K562 (cell line): ENCODE measurements around the gene MALAT1. TPM values are rescaled to one million over a fixed set of nuclear protein-coding genes. Genes with fewer than 3 reads are reported as not detected.
A peak's percentile ranks its signal among the peaks of the same experiment; 100 is the strongest.

Experiments used
- CC2D1A ChIP-seq: fragments of 450-650 bp; IDR thresholded peaks from 2 replicates; pipeline ENCODE4 v1.6.1; 2017; ENCODE audit warnings: mild to moderate bottlenecking
- CHCHD3 ChIP-seq: fragments of 250-450 bp; sonication (Bioruptor Pico); IDR thresholded peaks from 2 replicates; pipeline ENCODE4 v2.1.2; 2022; ENCODE audit warnings: mild to moderate bottlenecking
- ELF1 ChIP-seq: fragments of 200-800 bp; sonication (Bioruptor generic); IDR thresholded peaks from 2 replicates; pipeline ENCODE4 v1.6.1; 2016; ENCODE audit warnings: missing genetic modification characterization, missing compliant biosample characterization
- EWSR1 ChIP-seq: fragments of 450-650 bp; IDR thresholded peaks from 2 replicates; pipeline ENCODE4 v1.6.1; 2018; ENCODE audit warnings: borderline replicate concordance, mild to moderate bottlenecking, low read depth, moderate library complexity; ENCODE audit not compliant: partially characterized antibody
- FIP1L1 ChIP-seq: fragments of 200-400 bp; formaldehyde crosslinking; IDR thresholded peaks from 2 replicates; pipeline ENCODE4 v1.6.1; 2018; ENCODE audit warnings: mild to moderate bottlenecking, low read depth, low read length; ENCODE audit not compliant: poor library complexity, severe bottlenecking
- MTA3 ChIP-seq: fragments of 450-650 bp; formaldehyde crosslinking; IDR thresholded peaks from 2 replicates; pipeline ENCODE4 v1.6.1; 2017; ENCODE audit warnings: mild to moderate bottlenecking, borderline replicate concordance
- NFE2 ChIP-seq: IDR thresholded peaks from 2 replicates; pipeline ENCODE4 v1.6.1; 2014; ENCODE audit warnings: antibody characterized with exemption, low read depth
- NUFIP1 ChIP-seq: fragments of 450-650 bp; IDR thresholded peaks from 2 replicates; pipeline ENCODE4 v1.6.1; 2018; ENCODE audit not compliant: partially characterized antibody
- PHB2 ChIP-seq: fragments of 450-650 bp; IDR thresholded peaks from 2 replicates; pipeline ENCODE4 v1.6.1; 2017; ENCODE audit warnings: low read depth
- PTBP1 ChIP-seq: fragments of 200-400 bp; formaldehyde crosslinking; IDR thresholded peaks from 2 replicates; pipeline ENCODE4 v1.6.1; 2017; ENCODE audit warnings: low read depth, low read length
- SMAD3 ChIP-seq: fragments of 450-650 bp; formaldehyde crosslinking; conservative IDR thresholded peaks from 2 replicates; pipeline ENCODE4 v1.4.0; 2020; ENCODE audit warnings: mild to moderate bottlenecking
- SMARCE1 ChIP-seq: fragments of 450-650 bp; IDR thresholded peaks from 2 replicates; pipeline ENCODE4 v1.7.1; 2016; ENCODE audit warnings: mild to moderate bottlenecking
- SREBF2 ChIP-seq: sonication (generic); formaldehyde crosslinking; IDR thresholded peaks from 2 replicates; pipeline ENCODE4 v1.4.0; 2020; ENCODE audit warnings: mild to moderate bottlenecking, missing genetic modification reagents
- TAF9B ChIP-seq: fragments of 450-650 bp; IDR thresholded peaks from 2 replicates; pipeline ENCODE4 v1.6.1; 2018; ENCODE audit warnings: mild to moderate bottlenecking; ENCODE audit not compliant: partially characterized antibody
- U2AF1 ChIP-seq: fragments of 200-400 bp; formaldehyde crosslinking; optimal IDR thresholded peaks from 2 replicates; pipeline ENCODE3; 2017; ENCODE audit warnings: mild to moderate bottlenecking, low read depth, low read length, moderate library complexity
- ZC3H11A ChIP-seq: IDR thresholded peaks from 2 replicates; pipeline ENCODE4 v1.6.1; 2012; ENCODE audit warnings: low read depth, low read length, improper control_type of control experiment
- ZC3H8 ChIP-seq: fragments of 450-650 bp; IDR thresholded peaks from 2 replicates; pipeline ENCODE4 v1.6.1; 2017
- ZFP36 ChIP-seq: fragments of 150-350 bp; IDR thresholded peaks from 2 replicates; pipeline ENCODE4 v1.6.1; 2018; ENCODE audit warnings: low read length, low read depth; ENCODE audit not compliant: partially characterized antibody
- ZNF253 ChIP-seq: fragments of 250-450 bp; sonication (Bioruptor Pico); conservative IDR thresholded peaks from 2 replicates; pipeline ENCODE4 v1.6.1; 2021; ENCODE audit warnings: mild to moderate bottlenecking
- ZNF586 ChIP-seq: fragments of 450-650 bp; formaldehyde crosslinking; conservative IDR thresholded peaks from 2 replicates; pipeline ENCODE4 v1.4.0; 2020; ENCODE audit warnings: mild to moderate bottlenecking, moderate library complexity
- ZNF77 ChIP-seq: fragments of 250-450 bp; sonication (Bioruptor Pico); IDR thresholded peaks from 2 replicates; pipeline ENCODE4 v1.5.0; 2020
- polyA plus RNA-seq, 8 experiments: library from polyadenylated mRNA; depleted of rRNA in 4 of 8; stranded (reverse) in 5 of 8; unstranded in 3 of 8; fragments of >200 nt; fragmentation: Nextera tagmentation in 2 of 8; fragmentation: Illumina TruSeq in 1 of 8; extraction: Ambion mirVana in 2 of 8; extraction: Trizol in 1 of 8; gene quantifications; 2 replicates each; pipeline versions ENCODE4 v1.2.1 to v1.2.3, GENCODE V29; 2011 to 2014; ENCODE audit warnings: inconsistent platforms in 1 of 8, missing spikeins in 1 of 8
- total RNA-seq, 7 experiments: library from RNA; depleted of rRNA in 6 of 7; stranded (reverse); fragments of >200 nt in 6 of 7; fragmentation: Illumina TruSeq in 2 of 7; extraction: Trizol in 2 of 7; gene quantifications; 2 replicates each; pipeline versions ENCODE4 v1.2.1 to v1.2.3, GENCODE V29; 2011 to 2021; ENCODE audit warnings: low replicate concordance in 1 of 7
- TF ChIP-seq, protein P1 (sequence below): fragments of 450-650 bp; formaldehyde crosslinking; IDR thresholded peaks from 2 replicates; pipeline ENCODE4 v1.4.0; 2022; ENCODE audit warnings: missing genetic modification characterization
- TF ChIP-seq, protein P2 (sequence below): fragments of 450-650 bp; IDR thresholded peaks from 2 replicates; pipeline ENCODE4 v1.6.1; 2018; ENCODE audit warnings: mild to moderate bottlenecking, low read depth; ENCODE audit not compliant: partially characterized antibody
- TF ChIP-seq, protein P3 (sequence below): fragments of 450-650 bp; conservative IDR thresholded peaks from 2 replicates; pipeline ENCODE4 v1.6.1; 2016; ENCODE audit warnings: missing genetic modification characterization, low read depth, mild to moderate bottlenecking, control low read depth, missing compliant biosample characterization
- TF ChIP-seq, protein P4 (sequence below): sonication (generic); formaldehyde crosslinking; IDR thresholded peaks from 2 replicates; pipeline ENCODE4 v1.8.0; 2022; ENCODE audit warnings: mild to moderate bottlenecking, missing genetic modification reagents

Gene MALAT1
- total and polyA plus RNA-seq, 9 of the 15 experiments (the other 6 are each of a cell fraction or from before 2014, with no cell fraction given) = 363 to 8,715 (median 2,351) TPM

DNA sequence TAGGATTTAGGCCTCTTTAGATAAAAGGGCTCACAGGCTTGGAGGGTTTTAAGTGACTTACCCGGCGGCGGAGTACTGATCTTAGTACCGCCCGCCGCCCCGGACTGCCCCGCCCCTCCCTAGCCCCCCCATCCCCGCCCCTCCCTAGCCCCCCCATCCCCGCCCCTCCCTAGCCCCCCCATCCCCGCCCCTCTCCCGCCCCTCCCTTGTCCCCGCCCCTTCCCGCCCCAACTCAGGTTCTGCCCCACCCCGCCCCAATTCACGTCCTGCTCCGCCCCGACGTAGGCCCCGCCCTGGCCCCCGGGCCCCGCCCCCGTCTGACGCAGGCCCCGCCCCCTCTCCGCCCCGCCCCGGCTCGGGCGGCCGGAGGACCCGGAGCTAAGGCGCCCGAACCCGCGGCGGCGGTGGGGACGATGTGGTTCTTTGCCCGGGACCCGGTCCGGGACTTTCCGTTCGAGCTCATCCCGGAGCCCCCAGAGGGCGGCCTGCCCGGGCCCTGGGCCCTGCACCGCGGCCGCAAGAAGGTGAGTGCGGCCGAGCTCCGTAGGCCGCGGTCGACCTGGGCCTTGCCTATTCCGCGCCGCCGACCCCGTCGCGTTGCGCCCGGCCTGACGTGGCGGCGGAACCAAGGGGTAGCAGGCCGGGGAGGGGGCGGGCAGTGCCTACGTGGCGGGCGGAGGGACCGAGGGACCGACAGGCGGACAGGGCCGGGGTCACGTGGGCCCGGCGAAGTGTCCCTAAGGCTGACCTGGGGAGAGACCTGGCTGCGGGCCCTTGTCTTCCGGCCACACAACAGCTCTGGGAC lies 26.1 kb downstream of the MALAT1 start, which contains the start of gene SCYL1 (continued):
- TF ChIP-seq MTA3 = no peak
- TF ChIP-seq, protein P1, sequence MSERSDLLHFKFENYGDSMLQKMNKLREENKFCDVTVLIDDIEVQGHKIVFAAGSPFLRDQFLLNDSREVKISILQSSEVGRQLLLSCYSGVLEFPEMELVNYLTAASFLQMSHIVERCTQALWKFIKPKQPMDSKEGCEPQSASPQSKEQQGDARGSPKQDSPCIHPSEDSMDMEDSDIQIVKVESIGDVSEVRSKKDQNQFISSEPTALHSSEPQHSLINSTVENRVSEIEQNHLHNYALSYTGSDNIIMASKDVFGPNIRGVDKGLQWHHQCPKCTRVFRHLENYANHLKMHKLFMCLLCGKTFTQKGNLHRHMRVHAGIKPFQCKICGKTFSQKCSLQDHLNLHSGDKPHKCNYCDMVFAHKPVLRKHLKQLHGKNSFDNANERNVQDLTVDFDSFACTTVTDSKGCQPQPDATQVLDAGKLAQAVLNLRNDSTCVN = no peak
- no peak for TF ChIP-seq CC2D1A
- TF ChIP-seq ELF1 (tag) = no peak
- TF ChIP-seq ZNF586 (CRISPR knock-in tag) = no peak
- no peak for TF ChIP-seq ZNF253 (CRISPR knock-in tag)
- TF ChIP-seq, protein P2, sequence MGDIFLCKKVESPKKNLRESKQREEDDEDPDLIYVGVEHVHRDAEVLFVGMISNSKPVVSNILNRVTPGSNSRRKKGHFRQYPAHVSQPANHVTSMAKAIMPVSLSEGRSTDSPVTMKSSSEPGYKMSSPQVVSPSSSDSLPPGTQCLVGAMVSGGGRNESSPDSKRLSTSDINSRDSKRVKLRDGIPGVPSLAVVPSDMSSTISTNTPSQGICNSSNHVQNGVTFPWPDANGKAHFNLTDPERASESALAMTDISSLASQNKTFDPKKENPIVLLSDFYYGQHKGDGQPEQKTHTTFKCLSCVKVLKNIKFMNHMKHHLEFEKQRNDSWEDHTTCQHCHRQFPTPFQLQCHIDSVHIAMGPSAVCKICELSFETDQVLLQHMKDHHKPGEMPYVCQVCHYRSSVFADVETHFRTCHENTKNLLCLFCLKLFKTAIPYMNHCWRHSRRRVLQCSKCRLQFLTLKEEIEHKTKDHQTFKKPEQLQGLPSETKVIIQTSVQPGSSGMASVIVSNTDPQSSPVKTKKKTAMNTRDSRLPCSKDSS = no peak
- no peak for TF ChIP-seq NFE2
- TF ChIP-seq SMARCE1 = no peak
- no peak for TF ChIP-seq EWSR1
- TF ChIP-seq SMAD3 (CRISPR knock-in tag) = no peak
- TF ChIP-seq, protein P3, sequence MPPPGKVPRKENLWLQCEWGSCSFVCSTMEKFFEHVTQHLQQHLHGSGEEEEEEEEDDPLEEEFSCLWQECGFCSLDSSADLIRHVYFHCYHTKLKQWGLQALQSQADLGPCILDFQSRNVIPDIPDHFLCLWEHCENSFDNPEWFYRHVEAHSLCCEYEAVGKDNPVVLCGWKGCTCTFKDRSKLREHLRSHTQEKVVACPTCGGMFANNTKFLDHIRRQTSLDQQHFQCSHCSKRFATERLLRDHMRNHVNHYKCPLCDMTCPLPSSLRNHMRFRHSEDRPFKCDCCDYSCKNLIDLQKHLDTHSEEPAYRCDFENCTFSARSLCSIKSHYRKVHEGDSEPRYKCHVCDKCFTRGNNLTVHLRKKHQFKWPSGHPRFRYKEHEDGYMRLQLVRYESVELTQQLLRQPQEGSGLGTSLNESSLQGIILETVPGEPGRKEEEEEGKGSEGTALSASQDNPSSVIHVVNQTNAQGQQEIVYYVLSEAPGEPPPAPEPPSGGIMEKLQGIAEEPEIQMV = no peak
- no peak for TF ChIP-seq CHCHD3 (CRISPR knock-in tag)
- no peak for TF ChIP-seq PTBP1
- TF ChIP-seq ZC3H11A = no peak
- TF ChIP-seq NUFIP1 = no peak
- no peak for TF ChIP-seq ZFP36
- no peak for TF ChIP-seq PHB2
- no peak for TF ChIP-seq ZC3H8
- no peak for TF ChIP-seq ZNF77
- TF ChIP-seq, protein P4, sequence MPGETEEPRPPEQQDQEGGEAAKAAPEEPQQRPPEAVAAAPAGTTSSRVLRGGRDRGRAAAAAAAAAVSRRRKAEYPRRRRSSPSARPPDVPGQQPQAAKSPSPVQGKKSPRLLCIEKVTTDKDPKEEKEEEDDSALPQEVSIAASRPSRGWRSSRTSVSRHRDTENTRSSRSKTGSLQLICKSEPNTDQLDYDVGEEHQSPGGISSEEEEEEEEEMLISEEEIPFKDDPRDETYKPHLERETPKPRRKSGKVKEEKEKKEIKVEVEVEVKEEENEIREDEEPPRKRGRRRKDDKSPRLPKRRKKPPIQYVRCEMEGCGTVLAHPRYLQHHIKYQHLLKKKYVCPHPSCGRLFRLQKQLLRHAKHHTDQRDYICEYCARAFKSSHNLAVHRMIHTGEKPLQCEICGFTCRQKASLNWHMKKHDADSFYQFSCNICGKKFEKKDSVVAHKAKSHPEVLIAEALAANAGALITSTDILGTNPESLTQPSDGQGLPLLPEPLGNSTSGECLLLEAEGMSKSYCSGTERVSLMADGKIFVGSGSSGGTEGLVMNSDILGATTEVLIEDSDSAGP (CRISPR knock-in tag) = no peak
- peak; percentile 67 for TF ChIP-seq FIP1L1
- TF ChIP-seq SREBF2 = no peak
- no peak for TF ChIP-seq TAF9B
- TF ChIP-seq U2AF1 = no peak
